ENCODE data around the gene RTTN.

RTTN gene

GRCh38 chr18:69963196-69963595, 242.3 kb downstream of the RTTN start:
- no peak for DNase-seq

GRCh38 chr18:69961718-69962117, 243.8 kb downstream of the RTTN start:
- no peak for DNase-seq

DNA sequence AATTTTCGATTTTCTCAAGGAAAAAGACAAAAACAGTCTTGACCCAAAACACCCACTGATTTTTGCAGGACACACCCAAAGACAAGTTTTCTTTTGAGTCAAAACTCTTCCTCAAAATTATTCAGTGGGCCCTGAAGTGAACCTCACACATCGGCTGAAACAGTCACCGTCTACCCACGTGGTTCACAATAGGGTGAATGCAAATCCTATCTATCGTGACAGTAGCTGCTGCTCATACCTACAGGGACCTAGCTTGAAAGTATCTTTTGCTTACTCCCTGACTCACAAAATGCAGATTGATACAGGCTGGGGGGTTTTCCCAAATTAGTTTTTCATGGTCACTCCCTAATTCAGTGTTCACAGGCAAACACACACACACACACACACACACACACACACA, 247.1 kb downstream of the RTTN start:
- no peak for DNase-seq

DNA sequence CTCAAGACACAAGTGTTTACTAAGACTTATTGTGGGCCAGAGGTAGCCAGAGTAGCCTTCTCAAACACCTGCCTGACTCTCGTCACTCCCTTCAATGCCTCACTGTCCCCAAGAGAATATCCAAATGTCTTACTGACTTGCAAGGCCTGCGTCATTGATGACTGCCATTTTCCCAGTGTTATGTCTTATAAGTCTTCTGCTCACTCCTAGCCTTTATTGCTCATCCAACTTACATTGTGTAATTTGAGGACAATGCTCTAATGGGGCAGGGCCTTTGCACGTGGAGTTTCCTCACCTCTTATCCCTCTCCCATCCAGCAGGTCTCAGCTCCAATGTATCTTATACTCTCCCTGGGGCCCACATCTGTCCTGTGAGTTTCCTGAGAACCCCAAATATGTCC, 247.7 kb downstream of the RTTN start:
- DNase-seq, result no peak

GRCh38 chr18:69956665-69957620, 248.5 kb downstream of the RTTN start:
- DNase-seq, result no peak

- DNase-seq, result no peak
These were observed 249.4 kb downstream of the RTTN start for GRCh38 chr18:69956057-69956456.

GRCh38 chr18:69954719-69955480, 250.6 kb downstream of the RTTN start:
- no peak for DNase-seq

- no peak for DNase-seq
These were observed 252.3 kb downstream of the RTTN start for GRCh38 chr18:69953191-69953590.

Data from CD4-positive, alpha-beta T cell treated with Interferon gamma for 1 hour (primary cell).